DOHH2 (cell line): ENCODE data around the gene AREG.
"Not testable (repeated sequence)": the region's sequence is repeated elsewhere in the genome, so short reads cannot be mapped to it uniquely, and the experiment has no call there.

Source experiments
- H3F3A ChIP-seq: fragments of 200-600 bp; sonication (generic), shearing (Covaris generic); 2 replicates; pipeline ENCODE4 v1.6.0; 2016; ENCODE audit warnings: antibody characterized with exemption, mild to moderate bottlenecking; ENCODE audit not compliant: control insufficient read depth, insufficient read depth
- H3K27ac ChIP-seq: fragments of 200-600 bp; sonication (generic); 2 replicates; pipeline ENCODE4 v1.5.1; 2014; ENCODE audit warnings: low read depth, mild to moderate bottlenecking, low read length, moderate library complexity
- H3K27me3 ChIP-seq: fragments of 200-600 bp; sonication (generic); 2 replicates; pipeline ENCODE4 v1.6.1; 2014; ENCODE audit warnings: mild to moderate bottlenecking, low read length, mixed read lengths; ENCODE audit not compliant: control insufficient read depth
- H3K36me3 ChIP-seq: fragments of 200-600 bp; sonication (generic); 2 replicates; pipeline ENCODE4 v1.6.1; 2014; ENCODE audit warnings: mild to moderate bottlenecking, low read length, moderate library complexity, mixed read lengths; ENCODE audit not compliant: control insufficient read depth
- H3K4me1 ChIP-seq: fragments of 200-600 bp; sonication (generic); 2 replicates; pipeline ENCODE4 v1.6.1; 2014; ENCODE audit warnings: mild to moderate bottlenecking, low read length, mixed read lengths; ENCODE audit not compliant: control insufficient read depth
- H3K4me2 ChIP-seq: fragments of 200-600 bp; sonication (generic); 2 replicates; pipeline ENCODE4 v1.6.0; 2014; ENCODE audit warnings: mild to moderate bottlenecking, low read length, moderate library complexity
- H3K4me3 ChIP-seq: fragments of 200-600 bp; sonication (generic); 2 replicates; pipeline ENCODE4 v1.5.1; 2014; ENCODE audit warnings: mild to moderate bottlenecking, low read length, mixed read lengths
- H3K79me2 ChIP-seq: fragments of 200-600 bp; sonication (generic); 2 replicates; pipeline ENCODE4 v1.6.1; 2014; ENCODE audit warnings: mild to moderate bottlenecking, low read length, mixed read lengths; ENCODE audit not compliant: control insufficient read depth
- H3K9me2 ChIP-seq: fragments of 200-600 bp; sonication (generic); replicated peaks from 2 replicates; pipeline ENCODE4 v1.6.1; 2014; ENCODE audit warnings: mild to moderate bottlenecking, low read length, mixed read lengths; ENCODE audit not compliant: control insufficient read depth
- H3K9me3 ChIP-seq: fragments of 200-600 bp; sonication (generic); 2 replicates; pipeline ENCODE4 v1.6.1; 2014; ENCODE audit warnings: antibody characterized with exemption, low read length, mixed read lengths; ENCODE audit not compliant: control insufficient read depth, insufficient read depth
- H4K20me1 ChIP-seq: fragments of 200-600 bp; sonication (generic); 2 replicates; pipeline ENCODE4 v1.6.0; 2014; ENCODE audit warnings: low read depth, mild to moderate bottlenecking, antibody characterized with exemption, low read length, moderate library complexity; ENCODE audit not compliant: control insufficient read depth, insufficient read depth
- CTCF ChIP-seq: fragments of 200-600 bp; sonication (generic); IDR thresholded peaks from one replicate; pipeline ENCODE4 v1.5.1; 2014; ENCODE audit warnings: antibody characterized with exemption, mild to moderate bottlenecking, low read depth, low read length; ENCODE audit not compliant: poor library complexity, severe bottlenecking
- EZH2phosphoT487 ChIP-seq: fragments of 200-600 bp; sonication (generic); IDR thresholded peaks from 2 replicates; pipeline ENCODE4 v1.6.1; 2017; ENCODE audit warnings: borderline replicate concordance, mild to moderate bottlenecking, antibody characterized with exemption, low read length, moderate library complexity, mixed read lengths

The AREG gene

GRCh38 chr4:74444891-74445642, at the start of gene AREG:
TSS of gene AREG (plus strand) at chr4:74445136. CDS start at chr4:74445346, 210 bp downstream.
- Histone ChIP-seq H3K79me2 (no peaks in the 10 kb centered on the region), H3K4me3 (peak within 1 kb of the TSS; percentile 75), H3K4me1 (peaks cover 12% of the 10 kb centered on the region; the same call in 1 of the 2 replicates), H3K36me3 (no peaks in the 10 kb centered on the region), H3K27me3 (peaks cover 15% of the 10 kb centered on the region), H4K20me1 (no peaks in the 10 kb centered on the region), H3F3A (no peaks in the 10 kb centered on the region), H3K4me2 (peak within 1 kb of the TSS; percentile 88), H3K27ac (no peak within 1 kb of the TSS), H3K9me2 (no peaks in the 10 kb centered on the region), H3K9me3 (no peaks in the 10 kb centered on the region)
- peak; percentile 60 for TF ChIP-seq CTCF
- TF ChIP-seq EZH2phosphoT487: no peak

- Histone ChIP-seq H3K36me3 (no peaks in the 10 kb centered on the region), H3K4me3 (no peak overlapping the region), H3K4me1 (peaks cover 3% of the 10 kb centered on the region; the same call in 1 of the 2 replicates), H3K79me2 (no peaks in the 10 kb centered on the region), H3K9me2 (no peaks in the 10 kb centered on the region), H3K27ac (no peak overlapping the region), H3F3A (no peaks in the 10 kb centered on the region), H3K27me3 (no peaks in the 10 kb centered on the region; the same call in 1 of the 2 replicates), H3K4me2 (no peak overlapping the region), H4K20me1 (no peaks in the 10 kb centered on the region), H3K9me3 (no peaks in the 10 kb centered on the region)
- TF ChIP-seq CTCF (no peak), EZH2phosphoT487 (no peak)
These were observed 49.3 kb upstream of the AREG start for GRCh38 chr4:74395633-74396032.

GRCh38 chr4:74397748-74398426, 47.0 kb upstream of the AREG start:
- TF ChIP-seq CTCF (no peak), EZH2phosphoT487 (no peak)
- Histone ChIP-seq H3K79me2 (no peaks in the 10 kb centered on the region), H3K4me2 (peak overlapping the region; percentile 51)

GRCh38 chr4:74398894-74399589, 45.9 kb upstream of the AREG start:
- H3K27ac ChIP-seq, H3K79me2 ChIP-seq, H3K36me3 ChIP-seq, H3K27me3 ChIP-seq, H3F3A ChIP-seq, H3K9me2 ChIP-seq, H3K4me3 ChIP-seq, H4K20me1 ChIP-seq, H3K4me2 ChIP-seq, H3K9me3 ChIP-seq: not testable (repeated sequence)
- H3K4me1 ChIP-seq: peaks cover 18% of the 10 kb centered on the region

More at GRCh38 chr4:74397748-74398426, 47.0 kb upstream of the AREG start:
- no peaks in the 10 kb centered on the region for H3K36me3 ChIP-seq
- peak overlapping the region; percentile 65 for H3K4me3 ChIP-seq
- H4K20me1 ChIP-seq: no peaks in the 10 kb centered on the region
- no peaks in the 10 kb centered on the region for H3K9me2 ChIP-seq
- no peaks in the 10 kb centered on the region for H3F3A ChIP-seq
- H3K9me3 ChIP-seq: no peaks in the 10 kb centered on the region
- peaks cover 10% of the 10 kb centered on the region for H3K4me1 ChIP-seq
- no peaks in the 10 kb centered on the region; the same call in 1 of the 2 replicates for H3K27me3 ChIP-seq
- no peak overlapping the region for H3K27ac ChIP-seq
